SHP77 treated with DMSO at 0.1 percent for 48 hours (cell line): ENCODE data around the gene ADAMTSL4.

ENCODE experiments used
- DNase-seq: peaks from one replicate; lab custom pipeline; 2025; lab: John Stamatoyannopoulos, UW

Gene ADAMTSL4

GRCh38 chr1:150535511-150536287 lies 13.5 kb upstream of the ADAMTSL4 start:
- DNase-seq: no peak

GRCh38 chr1:150536836-150537731 lies 12.1 kb upstream of the ADAMTSL4 start:
- DNase-seq: no peak

- no peak for DNase-seq
Measured at GRCh38 chr1:150537732-150538684, 11.2 kb upstream of the ADAMTSL4 start.

GRCh38 chr1:150543500-150544143 lies 5.6 kb upstream of the ADAMTSL4 start:
- peak; percentile 91 for DNase-seq

- peak; percentile 62 for DNase-seq
Measured at GRCh38 chr1:150544204-150544603, 5.0 kb upstream of the ADAMTSL4 start.

- no peak for DNase-seq
Measured at GRCh38 chr1:150545486-150546032, 3.6 kb upstream of the ADAMTSL4 start.

- no peak for DNase-seq
Measured at GRCh38 chr1:150546294-150546937, 2.8 kb upstream of the ADAMTSL4 start.

- DNase-seq: no peak
Measured at GRCh38 chr1:150548324-150548631, 930 bp upstream of the ADAMTSL4 start.

GRCh38 chr1:150549496-150550221 lies 451 bp downstream of the ADAMTSL4 start:
- DNase-seq: no peak

- no peak for DNase-seq
Measured at GRCh38 chr1:150550222-150551050, 1.2 kb downstream of the ADAMTSL4 start.

GRCh38 chr1:150551051-150551783 lies 2.0 kb downstream of the ADAMTSL4 start:
- DNase-seq: no peak

GRCh38 chr1:150551784-150552127 lies 2.5 kb downstream of the ADAMTSL4 start:
- no peak for DNase-seq

GRCh38 chr1:150552128-150552910 lies 3.1 kb downstream of the ADAMTSL4 start:
- no peak for DNase-seq

GRCh38 chr1:150552911-150553289 lies 3.7 kb downstream of the ADAMTSL4 start:
- DNase-seq: no peak

- DNase-seq: no peak
Measured at GRCh38 chr1:150553392-150554085, 4.3 kb downstream of the ADAMTSL4 start.

GRCh38 chr1:150554086-150554452 lies 4.9 kb downstream of the ADAMTSL4 start:
- no peak for DNase-seq
